K562 (cell line): Measurements from ENCODE around the gene ZDHHC20. TPM values are rescaled to one million over a fixed set of nuclear protein-coding genes. Genes with fewer than 3 reads are reported as not detected.

ENCODE experiments used
- CREB3L1 ChIP-seq: fragments of 450-650 bp; IDR thresholded peaks from 2 replicates; pipeline ENCODE4 v1.6.1; 2014; ENCODE audit warnings: low read depth, mild to moderate bottlenecking, moderate library complexity, borderline replicate concordance
- FOXP1 ChIP-seq: sonication (generic); formaldehyde crosslinking; IDR thresholded peaks from 2 replicates; pipeline ENCODE4 v1.8.0; 2022; ENCODE audit warnings: mild to moderate bottlenecking, missing genetic modification reagents
- NBN ChIP-seq: fragments of 450-650 bp; IDR thresholded peaks from 2 replicates; pipeline ENCODE4 v1.6.1; 2016; ENCODE audit warnings: low read depth, mild to moderate bottlenecking
- ZNF318 ChIP-seq, 2 experiments: fragments of 450-650 bp; IDR thresholded peaks; 2 replicates each; pipeline ENCODE4 v1.6.1; 2016; ENCODE audit warnings: mild to moderate bottlenecking in 2 of 2, borderline replicate concordance in 1 of 2, low read depth in 1 of 2, moderate library complexity in 1 of 2
- polyA plus RNA-seq, 8 experiments: library from polyadenylated mRNA; depleted of rRNA in 4 of 8; stranded (reverse) in 5 of 8; unstranded in 3 of 8; fragments of >200 nt; fragmentation: Nextera tagmentation in 2 of 8; fragmentation: Illumina TruSeq in 1 of 8; extraction: Ambion mirVana in 2 of 8; extraction: Trizol in 1 of 8; gene quantifications; 2 replicates each; pipeline versions ENCODE4 v1.2.1 to v1.2.3, GENCODE V29; 2011 to 2014; ENCODE audit warnings: inconsistent platforms in 1 of 8, missing spikeins in 1 of 8
- total RNA-seq, 7 experiments: library from RNA; depleted of rRNA in 6 of 7; stranded (reverse); fragments of >200 nt in 6 of 7; fragmentation: Illumina TruSeq in 2 of 7; extraction: Trizol in 2 of 7; gene quantifications; 2 replicates each; pipeline versions ENCODE4 v1.2.1 to v1.2.3, GENCODE V29; 2011 to 2021; ENCODE audit warnings: low replicate concordance in 1 of 7

Gene ZDHHC20
- total and polyA plus RNA-seq, 9 of the 15 experiments (the other 6 are each of a cell fraction or from before 2014, with no cell fraction given), result 2.7 to 20.9 (median 15.8) TPM

GRCh38 chr13:21389124-21389523 lies 70.0 kb downstream of the ZDHHC20 start (continued):
- TF ChIP-seq ZNF318 (IDR thresholded peaks at IDR 0.05; ENCODE audit: borderline replicate concordance in 1 of 2, low read depth in 1 of 2), result no peak
- no peak for TF ChIP-seq FOXP1 (CRISPR knock-in tag)
- TF ChIP-seq NBN, result no peak
- no peak for TF ChIP-seq CREB3L1
